ENCODE results near the gene SCGB2A2.

Gene SCGB2A2

GRCh38 chr11:62307950-62308349, 38.0 kb downstream of the SCGB2A2 start:
- no peak for DNase-seq

DNA sequence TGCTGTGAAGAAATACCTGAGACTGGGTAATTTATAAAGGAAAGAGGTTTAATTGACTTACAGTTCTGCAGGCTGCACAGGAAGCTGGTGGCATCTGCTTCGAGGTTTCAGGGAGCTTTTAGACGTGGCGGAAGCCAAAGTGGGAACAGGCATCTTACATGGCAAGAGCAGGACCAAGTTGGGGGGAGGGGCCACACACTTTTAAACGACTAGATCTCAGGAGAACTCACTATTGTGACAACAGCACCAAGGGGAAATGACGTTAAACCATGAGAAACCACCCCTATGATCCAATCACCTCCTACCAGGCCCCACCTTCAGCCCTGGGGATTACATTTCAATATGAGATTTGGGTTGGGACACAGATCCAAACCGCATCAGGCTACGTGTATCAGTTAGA, 40.0 kb downstream of the SCGB2A2 start:
- peak in 1 of 2 donors; percentile 13 for DNase-seq

DNA sequence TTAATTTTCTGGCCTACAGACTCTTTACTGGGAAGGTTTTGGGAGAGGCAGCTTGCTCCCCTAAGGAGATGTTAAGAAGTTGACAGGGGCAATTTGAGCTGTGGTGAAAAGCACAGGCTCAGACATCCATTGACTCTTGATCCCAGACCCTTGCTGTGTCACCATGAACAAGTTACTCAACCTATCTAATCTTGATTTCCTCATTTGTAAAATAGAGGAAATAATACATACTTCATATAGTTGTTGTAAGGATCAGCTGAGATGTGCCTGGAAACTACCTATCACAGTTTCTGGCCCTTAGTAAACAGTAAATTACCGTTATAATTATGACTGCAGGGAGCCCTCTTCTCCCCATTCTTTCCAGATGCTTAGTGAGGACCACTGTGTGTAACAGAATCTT, 45.5 kb downstream of the SCGB2A2 start:
- no peak for DNase-seq

GRCh38 chr11:62322524-62322923, 52.6 kb downstream of the SCGB2A2 start:
- DNase-seq, result no peak
